Raji (cell line): ENCODE measurements around the gene TSPAN15.

Experiments used
- POLR2A ChIP-seq: IDR thresholded peaks from 2 replicates; pipeline ENCODE4 v1.6.1; 2011; ENCODE audit warnings: low read depth, low read length, control low read depth; ENCODE audit not compliant: insufficient read depth

The TSPAN15 gene

DNA sequence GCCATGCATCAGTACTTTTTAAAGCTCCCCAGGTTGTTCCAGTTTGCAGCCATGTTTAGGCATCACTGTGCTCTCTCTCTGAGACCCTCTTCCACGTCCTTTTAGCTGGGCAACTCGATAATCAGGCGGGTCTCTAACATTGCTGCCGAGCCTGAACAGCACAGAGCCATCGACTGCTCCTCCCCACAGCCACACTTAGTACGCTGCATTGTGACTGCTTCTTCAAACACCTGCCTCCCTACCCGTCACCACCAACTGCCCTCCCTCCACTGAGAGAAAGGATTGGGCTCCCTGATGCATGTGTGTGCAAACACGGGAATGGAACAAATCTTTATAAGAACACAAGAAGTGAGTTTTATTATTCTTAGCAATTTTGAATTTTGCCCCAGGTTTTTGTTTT, 23.1 kb upstream of the TSPAN15 start:
- TF ChIP-seq POLR2A: no peak

DNA sequence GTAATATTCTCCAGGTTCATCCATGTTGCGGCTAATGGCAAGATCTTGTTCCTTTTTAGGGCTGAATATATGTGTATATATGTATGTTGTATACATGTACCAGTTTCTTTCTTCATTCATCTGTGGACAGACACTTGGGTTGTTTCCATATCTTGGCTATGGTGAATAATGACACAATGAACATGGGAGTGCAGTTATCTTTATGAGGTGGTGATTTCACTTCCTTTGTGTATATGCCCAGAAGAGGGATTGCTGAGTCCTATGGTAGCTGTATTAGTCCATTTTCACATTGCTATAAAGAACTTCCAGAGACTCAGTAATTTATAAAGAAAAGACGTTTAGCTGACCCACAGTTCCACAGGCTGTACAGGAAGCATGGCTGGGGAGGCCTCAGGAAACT, 17.1 kb upstream of the TSPAN15 start:
- TF ChIP-seq POLR2A: no peak

DNA sequence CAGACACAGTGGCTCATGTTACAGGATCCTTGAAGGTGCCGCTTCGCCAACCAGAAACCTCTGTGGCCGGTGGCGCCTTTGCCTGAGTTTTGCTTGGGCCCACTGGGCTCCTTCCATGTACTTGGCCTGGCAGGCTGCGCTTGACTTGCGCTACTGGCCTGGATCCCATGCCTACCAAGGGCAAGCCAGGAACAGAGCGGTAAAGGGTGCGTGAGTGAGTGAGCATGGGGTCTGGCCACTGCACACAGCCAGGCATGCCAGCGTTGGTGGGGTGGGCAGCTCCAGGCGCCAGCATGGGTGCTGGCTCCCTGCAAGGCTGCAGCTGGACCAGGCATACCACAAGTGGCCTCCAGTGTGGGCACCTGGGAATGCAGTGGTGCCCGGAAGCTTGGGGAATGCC, 16.3 kb upstream of the TSPAN15 start:
- TF ChIP-seq POLR2A: no peak

DNA sequence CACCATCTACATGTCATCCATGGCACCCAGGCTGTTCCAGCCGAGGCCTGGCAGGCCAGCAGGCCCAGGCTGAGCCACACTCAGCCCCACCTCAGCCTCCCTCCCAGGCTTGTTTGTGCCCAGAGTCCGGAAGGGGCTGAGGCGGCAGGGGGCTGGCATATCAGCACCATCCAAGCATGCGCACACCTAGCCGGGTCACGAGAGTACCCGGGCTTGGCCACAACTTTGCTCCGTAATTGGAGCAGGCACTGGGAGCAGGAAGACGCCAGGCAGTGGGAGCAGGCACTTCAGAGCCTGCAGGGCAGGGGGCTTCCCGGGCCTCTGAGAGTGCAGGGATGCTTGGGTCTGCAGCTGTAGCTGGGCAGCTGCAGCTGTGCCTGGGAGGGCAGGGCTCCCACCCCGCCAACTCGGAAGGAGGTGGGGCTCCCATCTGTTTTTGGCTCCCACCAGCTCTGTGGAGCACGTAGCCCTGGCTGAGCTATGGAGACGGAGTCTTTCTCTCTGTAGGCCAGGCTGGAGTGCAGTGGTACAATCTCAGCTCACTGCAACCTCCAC, 15.2 kb upstream of the TSPAN15 start:
- TF ChIP-seq POLR2A: no peak

DNA sequence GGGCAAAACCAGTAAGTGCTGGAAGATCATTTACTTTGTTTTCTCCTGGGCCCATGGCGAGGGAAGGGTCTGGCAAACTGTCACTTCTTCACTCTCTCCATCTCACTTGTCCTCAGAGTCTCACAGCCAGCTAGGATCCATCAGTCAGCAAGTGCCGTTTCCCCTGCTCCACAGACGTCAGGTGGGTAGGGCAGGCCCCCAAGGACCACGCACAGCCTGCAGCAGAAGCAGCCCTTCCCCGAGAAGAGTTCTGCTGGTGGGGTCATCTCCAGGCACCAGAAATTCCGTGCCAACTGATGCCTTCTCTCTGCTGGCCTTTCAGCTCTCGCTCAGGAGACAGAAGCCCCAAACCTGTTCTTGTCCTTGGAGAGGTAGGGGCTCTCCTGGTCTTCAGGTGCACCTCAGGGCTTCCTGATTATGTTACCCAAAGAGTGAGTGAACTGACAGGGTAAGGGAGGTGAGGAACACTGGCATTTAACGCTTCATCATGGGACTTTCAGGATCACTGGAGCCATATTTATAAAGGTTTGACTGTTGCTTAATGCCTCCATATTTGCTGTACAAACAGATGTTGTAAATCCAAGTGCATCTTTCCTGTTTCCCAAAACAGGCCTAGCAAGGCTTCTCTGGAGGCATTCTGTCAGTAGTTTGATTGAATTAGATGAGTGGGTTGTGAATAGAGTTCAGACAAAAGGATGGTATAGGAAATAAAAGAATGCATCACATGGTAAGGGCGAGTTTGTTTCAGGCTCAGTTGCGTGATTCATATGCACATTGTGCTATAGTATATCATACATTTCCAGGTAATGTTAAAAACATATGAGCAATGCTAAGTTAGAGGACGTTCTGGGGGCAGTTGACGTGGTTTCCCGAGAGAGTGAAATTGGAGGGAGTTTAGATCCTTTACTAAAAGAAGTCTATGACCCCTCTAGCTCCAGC, 13.7 kb upstream of the TSPAN15 start:
- TF ChIP-seq POLR2A: no peak

DNA sequence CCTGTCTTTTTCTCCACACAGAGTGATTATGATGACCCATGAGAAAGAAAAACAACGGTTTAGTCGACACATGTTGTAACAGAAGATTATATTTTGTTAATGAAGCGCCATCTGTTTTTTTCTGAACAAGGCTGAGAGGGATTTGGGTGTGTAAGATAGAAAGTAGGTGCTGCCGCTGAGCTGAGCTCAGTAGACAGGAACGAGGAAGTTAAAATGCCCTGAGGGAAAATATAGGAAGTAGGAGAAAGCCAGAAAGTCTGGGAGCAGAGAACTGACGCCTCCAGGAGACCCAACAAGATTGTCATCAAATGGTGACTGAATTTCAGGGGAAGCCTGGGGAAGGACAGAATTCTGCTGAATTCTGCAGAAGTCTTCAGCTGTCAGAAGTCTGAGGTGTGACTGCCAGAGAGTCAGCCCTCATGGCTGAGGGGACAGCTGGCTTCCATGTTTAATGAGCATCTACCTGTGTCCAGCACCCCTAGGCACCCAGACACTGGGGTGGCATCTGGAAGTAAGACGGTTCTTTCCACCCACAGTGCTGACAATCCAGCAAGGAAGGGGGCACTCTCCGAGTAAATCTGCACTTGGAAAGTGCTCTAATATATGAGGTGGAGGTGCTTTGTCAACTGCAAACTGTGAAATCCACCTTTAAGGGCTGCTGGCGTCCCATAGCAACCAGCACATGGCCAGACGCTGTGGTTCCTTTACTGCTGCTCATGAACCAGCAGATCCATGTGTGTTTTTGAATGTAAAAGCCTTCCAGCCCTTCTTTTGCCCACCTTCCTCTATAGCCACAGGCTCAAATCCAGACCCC, 12.5 kb upstream of the TSPAN15 start:
- no peak for TF ChIP-seq POLR2A

DNA sequence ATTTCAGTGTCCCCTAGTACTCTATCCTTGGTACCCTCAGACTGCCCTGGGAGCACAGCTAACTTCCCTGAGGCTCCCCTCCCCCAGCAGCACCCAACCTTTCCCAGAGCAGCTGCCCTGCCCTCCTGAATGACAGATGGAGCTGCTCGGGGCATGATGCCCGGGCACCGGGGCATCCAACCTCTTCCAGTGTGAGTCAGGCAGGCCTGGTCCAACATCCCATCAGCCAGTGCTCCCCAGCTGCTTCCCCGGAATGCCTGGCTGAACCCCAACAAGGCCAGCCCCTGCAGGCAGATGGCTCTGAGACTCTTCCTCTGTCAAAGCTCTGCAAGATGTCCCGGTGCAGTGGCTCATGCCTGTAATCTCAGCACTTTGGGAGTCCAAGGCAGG, 11.9 kb upstream of the TSPAN15 start:
- no peak for TF ChIP-seq POLR2A

DNA sequence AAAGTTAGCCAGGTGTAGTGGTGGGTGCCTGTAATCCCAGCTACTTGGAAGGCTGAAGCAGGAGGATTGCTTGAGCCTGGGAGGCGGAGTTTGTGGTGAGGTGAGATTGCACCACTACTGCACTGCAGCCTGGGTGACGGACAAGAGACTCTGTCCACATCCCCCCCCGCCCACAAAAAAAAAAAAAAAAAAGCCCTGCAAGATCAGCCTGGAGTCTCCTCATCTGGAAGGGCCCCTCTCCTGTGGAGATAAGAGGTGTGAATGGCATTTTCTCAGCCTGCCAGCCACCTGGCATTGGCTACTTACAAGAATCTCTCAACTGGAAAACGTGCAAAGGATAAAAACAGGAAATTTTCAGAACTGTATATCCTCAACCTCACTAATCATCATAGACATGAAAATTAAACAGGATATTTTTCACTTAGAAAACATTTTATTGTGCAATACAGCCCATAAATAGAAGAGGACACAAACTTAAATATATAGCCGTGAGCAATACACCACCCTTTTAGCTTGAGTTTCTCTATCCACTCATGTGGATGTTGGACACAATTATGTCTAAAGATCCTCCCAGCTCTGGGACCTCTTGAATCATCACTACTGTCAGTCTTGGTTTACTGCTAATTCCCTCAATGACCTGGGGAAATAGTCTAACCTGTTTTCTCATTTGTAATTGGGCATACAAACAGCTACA, 11.3 kb upstream of the TSPAN15 start:
- no peak for TF ChIP-seq POLR2A

DNA sequence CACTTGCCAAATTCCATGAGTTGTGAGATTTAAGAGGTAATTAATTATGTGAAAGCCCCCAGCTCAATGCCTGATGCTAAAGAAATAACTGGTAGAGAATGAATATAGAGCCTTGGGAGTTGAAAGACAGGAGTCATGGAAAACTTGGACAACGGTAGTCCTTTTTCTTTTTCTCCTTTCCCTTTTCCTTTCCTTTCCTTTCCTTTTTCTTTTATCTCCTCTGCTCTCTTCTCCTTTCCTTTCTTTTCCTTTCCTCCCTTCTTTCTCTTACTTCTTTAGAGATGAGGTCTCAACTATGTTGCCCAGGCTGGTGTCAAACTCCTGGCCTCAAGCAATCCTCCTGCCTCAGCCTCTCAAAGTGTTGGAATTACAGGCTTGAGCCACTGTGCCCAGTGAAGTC, 7.9 kb upstream of the TSPAN15 start:
- TF ChIP-seq POLR2A: no peak

DNA sequence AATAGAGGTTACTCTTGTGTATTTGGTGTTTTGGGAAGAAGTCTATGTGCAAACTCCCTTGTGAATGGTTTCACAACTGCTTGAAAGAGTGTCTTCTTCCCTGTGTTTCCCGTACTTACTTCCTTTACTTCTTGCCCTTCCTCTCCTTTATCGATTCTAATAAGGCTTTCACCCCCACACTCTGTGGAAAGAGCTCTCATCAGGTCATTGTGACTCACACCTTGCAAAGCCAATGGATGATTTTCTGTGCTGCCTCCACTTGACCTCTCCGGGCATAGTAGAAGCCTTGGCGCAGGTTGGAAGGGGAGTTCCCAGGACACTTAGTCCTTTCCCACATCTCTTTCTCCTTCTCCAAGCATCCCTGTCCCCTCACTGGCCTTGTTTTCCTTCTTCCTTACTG, 6.2 kb upstream of the TSPAN15 start:
- TF ChIP-seq POLR2A: no peak

DNA sequence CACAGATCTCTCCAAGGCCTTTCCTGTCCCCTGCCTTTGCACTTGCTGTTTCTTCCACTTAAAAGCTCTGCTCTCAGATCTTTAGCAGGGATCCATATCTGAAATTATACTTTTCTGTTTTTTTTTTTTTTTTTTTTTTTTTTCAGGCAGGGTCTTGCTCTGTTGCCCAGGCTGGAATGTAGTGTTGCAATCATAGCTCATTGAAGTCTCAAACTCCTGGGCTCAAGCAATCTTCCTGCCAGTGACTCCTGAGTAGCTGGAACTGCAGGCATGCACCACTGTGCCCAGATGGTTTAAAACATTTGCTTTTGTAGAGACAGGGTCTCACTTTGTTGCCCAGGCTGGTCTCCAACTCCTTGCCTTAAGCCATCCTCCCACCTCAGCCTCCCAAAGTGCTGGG, 5.0 kb upstream of the TSPAN15 start:
- no peak for TF ChIP-seq POLR2A

DNA sequence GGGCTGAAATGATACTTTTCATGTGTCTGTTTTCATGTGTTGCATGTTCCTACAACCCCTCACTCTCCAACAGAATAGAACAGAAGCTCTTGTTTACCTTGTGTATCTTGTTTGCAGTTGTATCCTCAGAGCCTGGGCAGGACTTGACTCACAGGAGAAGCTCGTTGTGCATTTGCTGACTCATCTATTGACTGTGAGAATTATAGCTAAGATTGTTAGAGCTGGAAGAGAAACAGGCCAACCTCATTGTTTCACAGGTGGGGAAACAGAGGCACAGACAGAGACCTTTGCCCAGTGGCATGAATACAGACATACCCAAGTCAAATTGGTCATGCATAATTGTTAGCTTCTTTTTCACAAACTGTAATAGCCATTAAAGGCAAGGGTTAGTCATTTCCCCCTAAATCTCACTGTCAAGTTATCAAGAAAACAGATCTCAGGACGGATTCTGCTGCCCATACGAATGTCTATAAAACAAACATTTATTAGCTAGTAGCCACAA, 4.6 kb upstream of the TSPAN15 start:
- no peak for TF ChIP-seq POLR2A

DNA sequence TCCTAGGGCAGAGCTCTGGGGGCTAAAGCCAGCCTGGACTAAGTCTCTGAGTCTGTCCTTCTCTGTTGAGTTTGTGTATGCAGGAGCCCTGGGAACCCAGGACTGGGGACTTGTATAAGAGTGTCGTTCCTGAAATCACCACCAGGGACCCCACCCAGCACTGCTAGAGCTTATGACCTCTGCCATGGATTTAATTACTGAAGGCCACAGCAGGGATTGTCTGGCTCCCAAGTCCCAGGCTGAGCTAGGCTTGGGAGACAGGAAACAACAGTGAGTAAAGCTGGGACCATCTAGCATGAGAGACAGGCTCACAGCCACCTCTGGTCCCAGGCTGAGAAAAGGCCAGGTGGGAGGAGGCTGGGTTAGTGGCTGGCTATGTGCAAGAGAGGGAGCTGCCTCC, 1.4 kb upstream of the TSPAN15 start:
- no peak for TF ChIP-seq POLR2A

DNA sequence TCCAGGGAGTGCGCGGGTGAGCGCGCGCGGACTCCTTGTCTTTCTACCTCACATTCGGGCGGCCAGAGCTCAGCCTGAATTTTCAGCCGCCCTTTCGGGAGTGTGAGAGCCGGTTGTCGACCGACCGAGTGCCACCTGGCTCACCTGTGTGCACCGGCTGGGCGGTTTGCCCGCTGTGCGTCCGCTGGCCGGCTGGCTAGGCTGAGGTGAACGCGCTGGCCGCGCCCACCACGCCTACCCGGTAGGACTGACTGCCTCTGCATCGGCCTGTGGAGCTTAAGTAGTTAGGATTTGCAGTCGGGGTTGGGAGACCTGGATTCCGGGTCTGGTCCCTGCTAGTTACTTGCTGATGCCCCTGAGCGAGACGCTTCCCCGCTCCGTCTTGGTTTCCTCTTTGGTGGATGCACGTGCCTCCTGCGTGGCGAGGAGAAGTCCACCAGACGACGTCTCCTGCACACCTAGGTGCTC, 553 bp downstream of the TSPAN15 start:
- TF ChIP-seq POLR2A: no peak

DNA sequence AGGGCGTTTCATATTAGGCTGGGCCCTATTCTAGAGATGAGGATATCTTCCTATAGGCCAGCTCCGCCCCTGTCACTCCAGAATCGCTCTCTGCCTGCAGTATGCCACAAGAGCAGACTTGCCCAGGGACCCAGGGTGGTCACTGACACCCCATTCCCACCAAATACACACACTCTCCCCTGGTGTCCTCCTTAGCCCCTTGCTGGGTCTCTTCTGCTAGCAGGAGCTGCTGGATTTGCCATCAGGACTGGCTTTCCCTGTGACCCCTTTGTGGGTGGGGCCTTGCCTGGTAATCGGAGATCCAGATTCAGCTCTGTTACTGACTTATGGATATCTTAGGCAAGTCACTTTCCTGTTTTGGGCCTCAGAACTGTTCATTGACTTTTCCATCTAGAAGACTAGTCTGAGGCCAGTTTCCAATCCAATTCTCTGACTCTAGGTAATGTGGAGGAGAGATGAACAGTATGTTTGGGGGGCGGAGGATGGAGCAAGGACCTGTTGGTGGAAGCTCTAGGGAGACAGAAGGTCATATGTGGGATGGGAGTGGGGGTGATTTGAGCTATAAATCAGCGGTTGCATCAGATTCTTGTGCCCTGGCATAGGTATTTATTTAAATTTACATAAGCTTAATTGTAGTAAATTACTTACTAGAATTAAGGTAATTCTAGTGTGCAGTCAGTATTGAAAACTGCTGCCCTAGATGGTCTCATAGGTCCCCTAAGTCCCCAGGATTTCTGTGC, 1.6 kb downstream of the TSPAN15 start:
- TF ChIP-seq POLR2A: no peak

DNA sequence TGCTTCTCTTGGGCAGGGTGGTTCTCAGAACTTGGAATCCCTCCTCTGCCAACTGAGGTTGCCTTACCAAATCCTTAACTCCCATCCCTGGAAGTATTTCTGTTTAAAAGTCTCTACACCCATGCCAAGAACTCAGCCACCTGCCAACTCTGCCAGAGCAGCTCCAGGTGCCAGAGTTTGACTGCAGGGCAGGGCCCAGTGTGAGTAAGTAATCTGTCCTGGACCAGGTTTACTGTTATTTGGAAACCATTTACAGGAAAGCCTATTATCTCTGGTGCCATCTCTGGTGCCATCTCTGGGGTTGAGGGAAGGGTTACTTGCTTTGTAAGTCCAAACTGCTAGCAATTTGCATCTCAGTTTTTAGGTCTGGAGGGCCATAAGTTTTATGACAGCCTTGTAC, 2.5 kb downstream of the TSPAN15 start:
- TF ChIP-seq POLR2A: no peak
